OCI-LY3 (cell line): ENCODE results near the gene NYNRIN.

Experiments used
- EZH2phosphoT487 ChIP-seq: fragments of 200-600 bp; shearing (Covaris generic); IDR thresholded peaks from 2 replicates; pipeline ENCODE4 v1.6.1; 2018; ENCODE audit warnings: antibody characterized with exemption, mixed run types, low read depth
- TF ChIP-seq, protein P1 (sequence below): fragments of 200-600, 300-600 bp; sonication (generic); IDR thresholded peaks from 2 replicates; pipeline ENCODE4 v1.5.1; 2014; ENCODE audit warnings: antibody characterized with exemption, low read length, low read depth

- TF ChIP-seq, protein P1, sequence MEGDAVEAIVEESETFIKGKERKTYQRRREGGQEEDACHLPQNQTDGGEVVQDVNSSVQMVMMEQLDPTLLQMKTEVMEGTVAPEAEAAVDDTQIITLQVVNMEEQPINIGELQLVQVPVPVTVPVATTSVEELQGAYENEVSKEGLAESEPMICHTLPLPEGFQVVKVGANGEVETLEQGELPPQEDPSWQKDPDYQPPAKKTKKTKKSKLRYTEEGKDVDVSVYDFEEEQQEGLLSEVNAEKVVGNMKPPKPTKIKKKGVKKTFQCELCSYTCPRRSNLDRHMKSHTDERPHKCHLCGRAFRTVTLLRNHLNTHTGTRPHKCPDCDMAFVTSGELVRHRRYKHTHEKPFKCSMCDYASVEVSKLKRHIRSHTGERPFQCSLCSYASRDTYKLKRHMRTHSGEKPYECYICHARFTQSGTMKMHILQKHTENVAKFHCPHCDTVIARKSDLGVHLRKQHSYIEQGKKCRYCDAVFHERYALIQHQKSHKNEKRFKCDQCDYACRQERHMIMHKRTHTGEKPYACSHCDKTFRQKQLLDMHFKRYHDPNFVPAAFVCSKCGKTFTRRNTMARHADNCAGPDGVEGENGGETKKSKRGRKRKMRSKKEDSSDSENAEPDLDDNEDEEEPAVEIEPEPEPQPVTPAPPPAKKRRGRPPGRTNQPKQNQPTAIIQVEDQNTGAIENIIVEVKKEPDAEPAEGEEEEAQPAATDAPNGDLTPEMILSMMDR, result no peak
- no peak for TF ChIP-seq EZH2phosphoT487
Measured at GRCh38 chr14:24362241-24362960, 36.4 kb upstream of the NYNRIN start.
